PC-9 (cell line): ENCODE results near the gene MYMX. TPM values are rescaled to one million over a fixed set of nuclear protein-coding genes. Genes with fewer than 3 reads are reported as not detected.

Source experiments
- BruUV-seq: library from RNA; stranded (reverse); fragments of 400-500 nt; replicated peaks from 2 replicates; lab custom pipeline; 2021; lab: Mats Ljungman, UMichigan
- CTCF ChIA-PET: fragments of 300-600 bp; sonication (Branson Sonifier 250); formaldehyde crosslinking; loops from one replicate; lab custom pipeline; 2022; ENCODE audit warnings: antibody characterized with exemption; lab: Charles Lee
- POLR2A ChIA-PET: fragments of 300-600 bp; sonication (Branson Sonifier 250); formaldehyde crosslinking; loops from one replicate; lab custom pipeline; 2022; ENCODE audit warnings: antibody characterized with exemption; ENCODE audit not compliant: unreplicated experiment; lab: Charles Lee
- DNase-seq, 2 experiments: peaks; one replicate each; pipeline versions ENCODE4 v3.0.0 to v3.0.0-alpha.2; 2015 to 2022; ENCODE audit warnings: mixed read lengths in 1 of 2
- H2AFZ ChIP-seq: fragments of 200-600 bp; sonication (generic); 2 replicates; pipeline ENCODE4 v1.8.1; 2017; ENCODE audit warnings: antibody characterized with exemption
- H3F3A ChIP-seq: fragments of 200-600 bp; sonication (generic); 2 replicates; pipeline ENCODE4 v1.8.1; 2017; ENCODE audit warnings: antibody characterized with exemption, mild to moderate bottlenecking, low read depth; ENCODE audit not compliant: insufficient read depth
- H3K27ac ChIP-seq: fragments of 200-600 bp; sonication (generic); 2 replicates; pipeline ENCODE4 v1.6.1; 2016; ENCODE audit warnings: mixed run types
- H3K27me3 ChIP-seq: fragments of 200-600 bp; sonication (generic); 2 replicates; pipeline ENCODE4 v1.6.1; 2016; ENCODE audit warnings: low read depth, mixed run types; ENCODE audit not compliant: insufficient read depth
- H3K36me3 ChIP-seq: fragments of 200-600 bp; sonication (generic); 2 replicates; pipeline ENCODE4 v1.6.1; 2016; ENCODE audit warnings: low read depth, mixed run types
- H3K4me1 ChIP-seq: fragments of 200-600 bp; sonication (generic); replicated peaks from 2 replicates; pipeline ENCODE4 v1.6.1; 2016; ENCODE audit warnings: mixed run types; ENCODE audit not compliant: insufficient read depth
- H3K4me2 ChIP-seq: fragments of 200-600 bp; sonication (generic); 2 replicates; pipeline ENCODE4 v1.6.1; 2017; ENCODE audit warnings: mixed run types
- H3K4me3 ChIP-seq: fragments of 200-600 bp; sonication (generic); 2 replicates; pipeline ENCODE4 v1.6.1; 2016; ENCODE audit warnings: mixed run types
- H3K79me2 ChIP-seq: fragments of 200-600 bp; sonication (generic); 2 replicates; pipeline ENCODE4 v1.6.1; 2017; ENCODE audit warnings: low read depth, mixed run types
- H3K9me2 ChIP-seq: fragments of 200-600 bp; sonication (generic); 2 replicates; pipeline ENCODE4 v1.8.1; 2017; ENCODE audit warnings: mild to moderate bottlenecking; ENCODE audit not compliant: insufficient read depth
- H3K9me3 ChIP-seq: fragments of 200-600 bp; sonication (generic); 2 replicates; pipeline ENCODE4 v1.8.1; 2016; ENCODE audit warnings: low read depth; ENCODE audit not compliant: insufficient read depth
- H4K20me1 ChIP-seq: fragments of 200-600 bp; sonication (generic); 2 replicates; pipeline ENCODE4 v1.8.1; 2017; ENCODE audit not compliant: insufficient read depth
- CTCF ChIP-seq: fragments of 200-600 bp; sonication (generic); conservative IDR thresholded peaks from 2 replicates; pipeline ENCODE4 v1.6.1; 2017; ENCODE audit warnings: mixed run types, antibody characterized with exemption, mild to moderate bottlenecking, moderate library complexity
- EZH2 ChIP-seq: fragments of 200-600 bp; sonication (generic); IDR thresholded peaks from 2 replicates; pipeline ENCODE4 v1.8.0; 2017; ENCODE audit warnings: antibody characterized with exemption, low read depth
- intact Hi-C: fragments of 100-400 bp; cut with micrococcal nuclease; formaldehyde crosslinking; loops from one replicate; pipeline ENCODE4 v1.10.0; 2022; ENCODE audit not compliant: unreplicated experiment
- total RNA-seq: library from RNA; stranded (reverse); gene quantifications from 2 replicates; pipeline ENCODE4 v1.2.3, GENCODE V29; 2021

The MYMX gene
- total RNA-seq, 1 experiment from 2014 or later, result not detected

- no peaks in the 10 kb centered on the region for H3K9me2 ChIP-seq
- H3K27ac ChIP-seq, result no peak overlapping the region
- H3K9me3 ChIP-seq, result no peaks in the 10 kb centered on the region
- TF ChIP-seq EZH2, result no peak
- TF ChIP-seq CTCF, result no peak
- peaks cover 38% of the 10 kb centered on the region for H3F3A ChIP-seq
- peaks cover 7% of the 10 kb centered on the region; the same call in 1 of the 2 replicates for H3K36me3 ChIP-seq
- DNase-seq, result peak in 1 of 2 experiments; percentile 24
- no peak overlapping the region for H3K4me2 ChIP-seq
- POLR2A ChIA-PET, result no interaction called here
- CTCF ChIA-PET, result no interaction called here
- peaks cover 25% of the 10 kb centered on the region for H3K4me1 ChIP-seq
- H3K79me2 ChIP-seq, result peaks cover 41% of the 10 kb centered on the region
- no peak overlapping the region for H3K4me3 ChIP-seq
- no TSS peak for BruUV-seq
- intact Hi-C loops, result no loop called here
- peaks cover 27% of the 10 kb centered on the region for H4K20me1 ChIP-seq
- no peak overlapping the region for H2AFZ ChIP-seq
- no peaks in the 10 kb centered on the region for H3K27me3 ChIP-seq
Measured at GRCh38 chr6:44258921-44259320, 42.2 kb downstream of the MYMX start.

- Histone ChIP-seq H3K4me2 (no peak overlapping the region), H3K36me3 (no peaks in the 10 kb centered on the region), H4K20me1 (peaks cover 17% of the 10 kb centered on the region), H3K9me2 (no peaks in the 10 kb centered on the region), H3K27me3 (no peaks in the 10 kb centered on the region), H3F3A (peaks cover 27% of the 10 kb centered on the region), H3K9me3 (no peaks in the 10 kb centered on the region), H3K79me2 (peaks cover 45% of the 10 kb centered on the region), H3K4me1 (peaks cover 32% of the 10 kb centered on the region), H3K4me3 (no peak overlapping the region), H3K27ac (no peak overlapping the region), H2AFZ (no peak overlapping the region)
- TF ChIP-seq CTCF, result no peak
- no peak for TF ChIP-seq EZH2
- intact Hi-C loops, result no loop called here
- POLR2A ChIA-PET, result no interaction called here
- CTCF ChIA-PET, result no interaction called here
- no TSS peak for BruUV-seq
- DNase-seq, result peak in 1 of 2 experiments; percentile 35
Measured at GRCh38 chr6:44260011-44260410, 43.3 kb downstream of the MYMX start.

- H3F3A ChIP-seq, result peaks cover 21% of the 10 kb centered on the region
- no TSS peak for BruUV-seq
- H3K4me2 ChIP-seq, result no peak overlapping the region
- no peak overlapping the region for H2AFZ ChIP-seq
- no peak overlapping the region for H3K4me3 ChIP-seq
- H3K79me2 ChIP-seq, result peaks cover 41% of the 10 kb centered on the region
- peaks cover 28% of the 10 kb centered on the region for H3K4me1 ChIP-seq
- no peaks in the 10 kb centered on the region for H3K36me3 ChIP-seq
- ChIA-PET POLR2A (no interaction called here), CTCF (no interaction called here)
- intact Hi-C loops, result no loop called here
- TF ChIP-seq CTCF, result no peak
- TF ChIP-seq EZH2, result no peak
- no peaks in the 10 kb centered on the region for H3K9me2 ChIP-seq
- H3K27ac ChIP-seq, result no peak overlapping the region
- no peaks in the 10 kb centered on the region for H3K9me3 ChIP-seq
- H3K27me3 ChIP-seq, result no peaks in the 10 kb centered on the region
- DNase-seq, result no peak
- peaks cover 10% of the 10 kb centered on the region for H4K20me1 ChIP-seq
Measured at GRCh38 chr6:44260451-44261297, 43.9 kb downstream of the MYMX start.
